Fibroblast of lung (primary cell): ENCODE data around the gene RERG. TPM values are rescaled to one million over a fixed set of nuclear protein-coding genes. Genes with fewer than 3 reads are reported as not detected.
A peak's percentile ranks its signal among the peaks of the same experiment; 100 is the strongest.

ENCODE experiments used
- DNase-seq, 2 donors: peaks; one replicate each; pipeline versions ENCODE4 v3.0.0 to v3.0.0-alpha.2; 2010; ENCODE audit warnings: low read depth in 2 of 2
- H2AFZ ChIP-seq: 2 replicates; pipeline ENCODE4 v1.5.1; 2012; ENCODE audit warnings: low read length, control low read depth, inconsistent platforms
- H3K27ac ChIP-seq: 2 replicates; pipeline ENCODE4 v1.5.1; 2011; ENCODE audit warnings: low read length, control low read depth; ENCODE audit not compliant: insufficient read depth
- H3K27me3 ChIP-seq: 2 replicates; pipeline ENCODE4 v1.5.1; 2011; ENCODE audit warnings: mild to moderate bottlenecking, low read length; ENCODE audit not compliant: control insufficient read depth, insufficient read depth
- H3K36me3 ChIP-seq: 2 replicates; pipeline ENCODE4 v1.5.1; 2011; ENCODE audit warnings: low read length; ENCODE audit not compliant: control insufficient read depth, insufficient read depth
- H3K4me1 ChIP-seq: 2 replicates; pipeline ENCODE4 v1.5.1; 2011; ENCODE audit warnings: low read length; ENCODE audit not compliant: control insufficient read depth, insufficient read depth; ENCODE audit errors: extremely low read depth
- H3K4me2 ChIP-seq: 2 replicates; pipeline ENCODE4 v1.5.1; 2011; ENCODE audit warnings: low read length, control low read depth; ENCODE audit not compliant: insufficient read depth; ENCODE audit errors: extremely low read depth
- H3K4me3 ChIP-seq, 4 experiments: fragments of 200-600 bp in 1 of 4; sonication (generic) in 1 of 4; replicated peaks in 1 of 4; 2 replicates each; pipeline ENCODE4 v1.5.1; 2011 to 2016; ENCODE audit warnings: low read length in 4 of 4, low read depth in 3 of 4, mild to moderate bottlenecking in 3 of 4, control low read depth in 2 of 4, inconsistent platforms in 1 of 4, mixed read lengths in 1 of 4; ENCODE audit not compliant: insufficient read depth in 1 of 4; ENCODE audit errors: control extremely low read depth in 1 of 4
- H3K79me2 ChIP-seq: 2 replicates; pipeline ENCODE4 v1.5.1; 2012; ENCODE audit warnings: mild to moderate bottlenecking, low read length, inconsistent platforms; ENCODE audit not compliant: control insufficient read depth, insufficient read depth
- H3K9ac ChIP-seq: 2 replicates; pipeline ENCODE4 v1.5.1; 2011; ENCODE audit warnings: mild to moderate bottlenecking, low read length, control low read depth; ENCODE audit not compliant: insufficient read depth
- H3K9me3 ChIP-seq: 2 replicates; pipeline ENCODE4 v1.5.1; 2012; ENCODE audit warnings: low read depth, low read length; ENCODE audit not compliant: control insufficient read depth, insufficient read depth
- H4K20me1 ChIP-seq: 2 replicates; pipeline ENCODE4 v1.5.1; 2011; ENCODE audit warnings: low read length; ENCODE audit not compliant: control insufficient read depth, insufficient read depth; ENCODE audit errors: extremely low read depth
- EZH2 ChIP-seq: IDR thresholded peaks from 2 replicates; pipeline ENCODE4 v1.5.1; 2012; ENCODE audit warnings: low read length, control low read depth, mild to moderate bottlenecking; ENCODE audit errors: missing control alignments
- polyA plus RNA-seq, 2 donors: library from polyadenylated mRNA; depleted of rRNA in 1 of 2; stranded (reverse) in 1 of 2; unstranded in 1 of 2; fragments of >200 nt; gene quantifications; 2 replicates each; pipeline ENCODE4 v1.2.1, GENCODE V29; 2011 to 2012; ENCODE audit warnings: missing spikeins in 1 of 2
- total RNA-seq: library from RNA; depleted of rRNA; stranded (reverse); fragments of >200 nt; gene quantifications from 2 replicates; pipeline ENCODE4 v1.2.1, GENCODE V29; 2014
- TF ChIP-seq, protein P1 (sequence below), 2 donors: IDR thresholded peaks in 1 of 2; conservative IDR thresholded peaks in 1 of 2; 1 replicate in 1 of 2; 2 replicates in 1 of 2; pipeline ENCODE4 v1.5.1; 2011 to 2012; ENCODE audit warnings: low read length in 2 of 2, control low read depth in 1 of 2, inconsistent platforms in 1 of 2, low read depth in 1 of 2, mild to moderate bottlenecking in 1 of 2

The RERG gene
- total and polyA plus RNA-seq, 2 donors (not counting 1 experiment from before 2014, with no cell fraction given), result 0.33 to 0.57 TPM

DNA sequence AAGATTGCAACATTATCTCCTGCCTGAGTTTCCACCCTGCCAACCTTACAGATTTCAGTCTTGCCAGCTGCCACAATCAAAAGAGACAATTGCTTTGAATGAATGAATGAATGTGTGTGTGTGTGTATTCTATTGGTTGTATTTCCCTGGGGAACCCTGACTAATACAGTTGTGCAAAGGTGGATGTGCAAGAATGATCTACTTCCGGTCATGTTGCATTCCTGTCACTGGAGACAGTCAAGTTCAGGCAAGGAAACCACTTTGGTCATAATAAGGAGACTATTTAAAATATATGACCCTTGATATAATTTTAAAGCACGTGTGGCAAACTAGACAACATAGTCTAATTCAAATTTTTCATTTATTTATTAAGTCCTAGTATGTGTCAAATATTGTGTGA, 13.1 kb downstream of the RERG start:
- Histone ChIP-seq H3K4me1 (peaks cover 6% of the 10 kb centered on the region), H3K4me3 (no peak overlapping the region), H4K20me1 (no peaks in the 10 kb centered on the region), H3K9ac (no peak overlapping the region), H3K36me3 (no peaks in the 10 kb centered on the region), H3K9me3 (no peaks in the 10 kb centered on the region), H3K27ac (no peak overlapping the region), H2AFZ (no peak overlapping the region), H3K27me3 (no peaks in the 10 kb centered on the region), H3K4me2 (no peak overlapping the region), H3K79me2 (no peaks in the 10 kb centered on the region)
- peak in 1 of 2 donors; percentile 36 for DNase-seq
- TF ChIP-seq EZH2, result no peak
- TF ChIP-seq, protein P1, sequence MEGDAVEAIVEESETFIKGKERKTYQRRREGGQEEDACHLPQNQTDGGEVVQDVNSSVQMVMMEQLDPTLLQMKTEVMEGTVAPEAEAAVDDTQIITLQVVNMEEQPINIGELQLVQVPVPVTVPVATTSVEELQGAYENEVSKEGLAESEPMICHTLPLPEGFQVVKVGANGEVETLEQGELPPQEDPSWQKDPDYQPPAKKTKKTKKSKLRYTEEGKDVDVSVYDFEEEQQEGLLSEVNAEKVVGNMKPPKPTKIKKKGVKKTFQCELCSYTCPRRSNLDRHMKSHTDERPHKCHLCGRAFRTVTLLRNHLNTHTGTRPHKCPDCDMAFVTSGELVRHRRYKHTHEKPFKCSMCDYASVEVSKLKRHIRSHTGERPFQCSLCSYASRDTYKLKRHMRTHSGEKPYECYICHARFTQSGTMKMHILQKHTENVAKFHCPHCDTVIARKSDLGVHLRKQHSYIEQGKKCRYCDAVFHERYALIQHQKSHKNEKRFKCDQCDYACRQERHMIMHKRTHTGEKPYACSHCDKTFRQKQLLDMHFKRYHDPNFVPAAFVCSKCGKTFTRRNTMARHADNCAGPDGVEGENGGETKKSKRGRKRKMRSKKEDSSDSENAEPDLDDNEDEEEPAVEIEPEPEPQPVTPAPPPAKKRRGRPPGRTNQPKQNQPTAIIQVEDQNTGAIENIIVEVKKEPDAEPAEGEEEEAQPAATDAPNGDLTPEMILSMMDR (conservative IDR thresholded peaks at IDR 0.05 in 1 of 2, IDR thresholded peaks at IDR 0.05 in 1 of 2; ENCODE audit: low read depth in 1 of 2, low read length in 2 of 2), result peak; percentile 28 to 53

DNA sequence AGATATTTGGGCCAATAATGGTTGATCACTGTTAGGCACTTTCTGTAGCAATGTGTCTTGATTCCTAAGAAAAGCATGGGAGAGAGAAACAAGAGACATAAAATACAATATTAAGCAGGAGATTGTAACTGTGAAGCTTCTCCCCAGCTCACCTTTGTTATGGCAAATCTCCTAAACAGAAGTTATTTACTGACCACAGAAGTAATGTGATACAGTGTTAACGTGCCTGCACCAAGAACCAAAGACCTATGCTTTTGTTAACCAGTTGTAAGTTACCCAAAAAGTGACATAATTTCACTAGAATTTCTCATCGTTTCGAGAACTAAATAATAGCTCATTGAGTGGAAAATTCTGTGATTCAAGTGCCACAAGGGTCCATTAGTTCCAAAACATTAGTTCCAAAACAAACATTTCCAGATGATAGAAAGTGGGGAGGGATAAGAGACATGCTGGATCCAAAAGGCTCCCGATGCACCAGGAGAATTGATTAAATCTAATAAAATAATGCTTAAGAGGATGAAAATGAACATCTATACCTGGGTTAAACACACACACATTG, 14.3 kb downstream of the RERG start:
- Histone ChIP-seq H3K27me3 (no peaks in the 10 kb centered on the region), H3K36me3 (no peaks in the 10 kb centered on the region), H3K9me3 (no peaks in the 10 kb centered on the region), H3K4me1 (peaks cover 6% of the 10 kb centered on the region), H3K4me2 (no peak overlapping the region), H3K4me3 (no peak overlapping the region), H3K9ac (no peak overlapping the region), H2AFZ (no peak overlapping the region), H3K27ac (no peak overlapping the region), H3K79me2 (no peaks in the 10 kb centered on the region), H4K20me1 (no peaks in the 10 kb centered on the region)
- no peak for TF ChIP-seq EZH2
- TF ChIP-seq, protein P1 (conservative IDR thresholded peaks at IDR 0.05 in 1 of 2, IDR thresholded peaks at IDR 0.05 in 1 of 2; ENCODE audit: low read depth in 1 of 2, low read length in 2 of 2), result no peak
- peak in 1 of 2 donors; percentile 28 for DNase-seq

DNA sequence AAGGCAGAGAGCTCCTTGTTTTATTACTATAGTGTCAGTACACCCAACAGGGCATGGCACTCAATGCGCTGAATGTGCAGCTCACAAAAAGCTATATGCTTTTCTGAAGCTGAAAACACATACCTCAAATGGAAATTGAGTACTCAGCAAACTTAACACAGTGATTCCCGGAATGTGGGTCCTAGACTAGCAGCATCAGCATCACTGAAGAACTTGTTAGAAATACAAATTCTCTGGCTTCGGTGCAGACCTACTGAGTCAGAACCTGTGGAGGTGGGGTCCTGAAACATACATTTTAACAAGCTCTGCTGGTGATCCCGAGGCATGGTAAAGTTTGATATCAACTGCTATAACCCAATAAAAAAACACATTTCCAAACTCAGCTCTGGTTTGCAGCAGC, 14.9 kb downstream of the RERG start:
- Histone ChIP-seq H3K36me3 (no peaks in the 10 kb centered on the region), H3K27ac (no peak overlapping the region), H3K9ac (no peak overlapping the region), H3K9me3 (no peaks in the 10 kb centered on the region), H2AFZ (no peak overlapping the region), H3K4me3 (no peak overlapping the region), H3K79me2 (no peaks in the 10 kb centered on the region), H3K4me2 (no peak overlapping the region), H3K4me1 (peaks cover 6% of the 10 kb centered on the region), H3K27me3 (no peaks in the 10 kb centered on the region), H4K20me1 (no peaks in the 10 kb centered on the region)
- DNase-seq, result no peak
- TF ChIP-seq, protein P1 (conservative IDR thresholded peaks at IDR 0.05 in 1 of 2, IDR thresholded peaks at IDR 0.05 in 1 of 2; ENCODE audit: low read depth in 1 of 2, low read length in 2 of 2), result no peak
- TF ChIP-seq EZH2, result no peak
